GM13976 (cell line): Measurements from ENCODE around the gene AHRR.

Experiments used
- DNase-seq: peaks from one replicate; pipeline ENCODE4 v3.0.0; 2012; ENCODE audit warnings: low spot score
- in situ Hi-C: fragments of 300-500 bp; cut with MboI; formaldehyde crosslinking; loops from one replicate; pipeline ENCODE4 v1.12.0; 2022; ENCODE audit warnings: low sequenced_read_pairs, mixed read lengths, inconsistent platforms; ENCODE audit not compliant: unreplicated experiment
- TF ChIP-seq, protein P1 (sequence below): IDR thresholded peaks from 2 replicates; pipeline ENCODE4 v1.5.1; 2012; ENCODE audit warnings: borderline replicate concordance, mild to moderate bottlenecking; ENCODE audit not compliant: insufficient read depth; ENCODE audit errors: extremely low read depth, missing control alignments, control extremely low read depth

Gene AHRR

GRCh38 chr5:390623-391491 lies 69.3 kb downstream of the AHRR start:
- in situ Hi-C loops: no loop called here
- DNase-seq: peak; percentile 61
- TF ChIP-seq, protein P1, sequence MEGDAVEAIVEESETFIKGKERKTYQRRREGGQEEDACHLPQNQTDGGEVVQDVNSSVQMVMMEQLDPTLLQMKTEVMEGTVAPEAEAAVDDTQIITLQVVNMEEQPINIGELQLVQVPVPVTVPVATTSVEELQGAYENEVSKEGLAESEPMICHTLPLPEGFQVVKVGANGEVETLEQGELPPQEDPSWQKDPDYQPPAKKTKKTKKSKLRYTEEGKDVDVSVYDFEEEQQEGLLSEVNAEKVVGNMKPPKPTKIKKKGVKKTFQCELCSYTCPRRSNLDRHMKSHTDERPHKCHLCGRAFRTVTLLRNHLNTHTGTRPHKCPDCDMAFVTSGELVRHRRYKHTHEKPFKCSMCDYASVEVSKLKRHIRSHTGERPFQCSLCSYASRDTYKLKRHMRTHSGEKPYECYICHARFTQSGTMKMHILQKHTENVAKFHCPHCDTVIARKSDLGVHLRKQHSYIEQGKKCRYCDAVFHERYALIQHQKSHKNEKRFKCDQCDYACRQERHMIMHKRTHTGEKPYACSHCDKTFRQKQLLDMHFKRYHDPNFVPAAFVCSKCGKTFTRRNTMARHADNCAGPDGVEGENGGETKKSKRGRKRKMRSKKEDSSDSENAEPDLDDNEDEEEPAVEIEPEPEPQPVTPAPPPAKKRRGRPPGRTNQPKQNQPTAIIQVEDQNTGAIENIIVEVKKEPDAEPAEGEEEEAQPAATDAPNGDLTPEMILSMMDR: no peak

- TF ChIP-seq, protein P1: no peak
- DNase-seq: peak; percentile 92
- in situ Hi-C loops: no loop called here
Observed at GRCh38 chr5:392431-392988, 71.0 kb downstream of the AHRR start.

- in situ Hi-C loops: no loop called here
- DNase-seq: no peak
- TF ChIP-seq, protein P1: no peak
Observed at GRCh38 chr5:393846-394275, 72.3 kb downstream of the AHRR start.

DNA sequence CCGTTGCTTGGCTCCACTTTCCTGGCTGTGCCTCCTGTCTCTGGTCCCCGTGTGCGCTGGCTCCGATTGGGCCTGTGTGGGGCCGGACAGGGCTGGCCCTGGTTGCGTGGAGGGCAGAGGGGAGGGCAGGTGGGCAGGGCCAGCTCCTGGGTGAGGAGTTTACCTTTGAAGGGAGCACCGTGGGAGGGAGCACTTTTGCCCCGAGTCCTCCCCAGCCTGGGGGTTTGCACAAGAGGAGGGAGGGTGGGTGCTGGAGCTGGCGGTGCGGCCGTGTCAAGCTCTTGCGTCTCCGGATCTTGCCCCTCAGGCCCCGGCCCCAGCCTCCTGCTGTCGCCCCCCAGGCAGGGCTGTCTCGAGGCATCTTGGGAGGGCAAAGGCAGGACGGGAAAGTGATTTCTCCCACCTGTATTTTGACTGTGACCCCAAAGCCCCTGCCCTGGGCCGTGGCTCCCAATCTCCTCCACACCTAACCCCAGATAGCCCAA lies 73.2 kb downstream of the AHRR start:
- TF ChIP-seq, protein P1: no peak
- in situ Hi-C loops: no loop called here
- DNase-seq: no peak

- in situ Hi-C loops: no loop called here
- no peak for DNase-seq
- TF ChIP-seq, protein P1: no peak
Observed at GRCh38 chr5:395156-395920, 73.8 kb downstream of the AHRR start.

DNA sequence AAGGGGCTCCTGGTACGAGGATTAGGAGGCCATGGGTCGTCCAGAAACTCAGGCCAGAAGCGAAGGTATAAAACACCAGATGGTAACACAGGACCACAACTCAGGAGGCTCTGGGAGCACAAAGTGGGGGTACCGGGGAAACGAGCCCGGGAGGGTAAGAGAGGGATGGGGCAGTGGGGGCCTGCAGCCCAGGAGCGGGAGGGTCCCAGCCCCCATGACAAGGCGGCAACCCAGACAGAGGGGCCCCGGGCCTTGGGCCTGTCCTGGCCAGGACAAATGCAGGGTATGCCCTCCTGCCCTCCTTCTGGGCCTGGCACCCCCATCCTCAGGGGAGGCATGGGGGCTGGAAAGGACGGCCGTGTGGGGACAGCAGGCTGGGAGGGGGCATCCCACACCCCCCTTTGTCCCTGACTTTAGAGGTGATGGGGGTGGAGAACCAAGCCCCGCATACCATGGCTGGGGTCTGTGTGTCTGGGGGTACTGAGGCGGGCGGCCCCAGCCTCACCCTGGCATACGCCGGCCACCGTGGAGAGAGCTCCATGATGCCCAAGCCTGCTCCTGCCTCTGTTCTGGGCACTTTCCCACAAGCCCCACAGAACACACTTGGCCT lies 74.5 kb downstream of the AHRR start:
- TF ChIP-seq, protein P1: no peak
- no peak for DNase-seq
- in situ Hi-C loops: no loop called here
